Left lung (tissue), 10 donors: Measurements from ENCODE around the gene PTPRM. TPM values are rescaled to one million over a fixed set of nuclear protein-coding genes. Genes with fewer than 3 reads are reported as not detected.

Source experiments
- ATAC-seq: fragments of 200-7000 bp; cut with Tn5 transposase; one replicate; pipeline ENCODE4 v1.9.1; 2020; ENCODE audit warnings: moderate library complexity
- DNase-seq, 4 donors: peaks; one replicate each; pipeline ENCODE4 v3.0.0-alpha.2; 2013 to 2020
- H3K27ac ChIP-seq, 2 donors: fragments of 200-600 bp; sonication (generic) in 1 of 2; one replicate each; pipeline versions ENCODE4 v1.5.0 to v1.8.0; 2020 to 2021
- H3K27me3 ChIP-seq, 2 donors: fragments of 200-600 bp; sonication (generic) in 1 of 2; one replicate each; pipeline versions ENCODE4 v1.5.0 to v1.8.0; 2020 to 2021
- H3K36me3 ChIP-seq, 2 donors: fragments of 200-600 bp; sonication (generic) in 1 of 2; one replicate each; pipeline versions ENCODE4 v1.5.0 to v1.8.0; 2020 to 2021
- H3K4me1 ChIP-seq, 2 donors: fragments of 200-600 bp; one replicate each; pipeline ENCODE4 v1.8.0; 2021
- H3K4me3 ChIP-seq, 2 donors: fragments of 200-600 bp; sonication (generic) in 1 of 2; one replicate each; pipeline versions ENCODE4 v1.5.0 to v1.8.0; 2020 to 2021; ENCODE audit warnings: mild to moderate bottlenecking in 1 of 2
- H3K9me3 ChIP-seq, 2 donors: fragments of 200-600 bp; sonication (generic) in 1 of 2; one replicate each; pipeline versions ENCODE4 v1.5.0 to v1.8.0; 2020 to 2021
- CTCF ChIP-seq, 2 donors: fragments of 200-600 bp; sonication (generic) in 1 of 2; IDR thresholded peaks; one replicate each; pipeline versions ENCODE4 v1.5.0 to v1.8.0; 2021; ENCODE audit warnings: antibody characterized with exemption in 2 of 2
- intact Hi-C, 2 donors: fragments of 100-400 bp; cut with DNase I; formaldehyde crosslinking; loops; one replicate each; pipeline versions ENCODE4 v1.11.2 to v1.14.2; 2022
- polyA plus RNA-seq, 6 donors: library from polyadenylated mRNA; unstranded; fragments of 120-200 nt; gene quantifications; one replicate each; pipeline ENCODE4 v1.2.1, GENCODE V29; 2013; ENCODE audit not compliant: insufficient read length in 6 of 6
- total RNA-seq, 2 donors: library from RNA; stranded (reverse); fragmentation: NEBNext Ultra II Directional; extraction: Animal tissue kit (Norgen Biotek cat#: 25700); gene quantifications; one replicate each; pipeline ENCODE4 v1.2.1, GENCODE V29; 2021
- donor health status: DM: no; HTN: yes; CAD: no.
- donor health status: DM: no; HTN: no; CAD: no.

Gene PTPRM
- total and polyA plus RNA-seq, 8 donors: 76.4 to 99.6 (median 90.1) TPM

DNA sequence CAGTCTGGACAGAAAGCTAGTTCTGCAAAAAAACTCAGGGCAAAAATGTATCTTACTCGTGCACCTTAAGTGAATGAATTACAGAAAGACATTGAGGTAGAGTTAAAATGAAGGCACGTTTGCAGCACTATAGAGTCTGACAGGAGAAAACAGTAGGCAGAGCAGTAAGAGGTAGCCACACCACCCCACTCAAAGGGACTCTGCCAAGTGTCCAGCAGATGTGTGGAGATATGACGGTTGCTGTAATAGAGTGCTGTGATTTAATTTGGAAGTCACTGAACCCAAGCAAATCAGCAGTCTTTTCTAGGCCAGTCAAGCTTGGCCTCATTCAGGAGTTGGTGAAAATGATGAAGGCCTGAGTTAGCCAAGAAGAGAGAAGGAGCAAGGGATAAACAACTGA is 464.4 kb downstream of the PTPRM start:
- DNase-seq (no peak), ATAC-seq (no peak)
- intact Hi-C loops: no loop called here
- Histone ChIP-seq H3K36me3 (no peaks in the 10 kb centered on the region), H3K27me3 (no peaks in the 10 kb centered on the region), H3K27ac (no peak overlapping the region), H3K4me1 (no peaks in the 10 kb centered on the region), H3K4me3 (no peak overlapping the region), H3K9me3 (no peaks in the 10 kb centered on the region)
- TF ChIP-seq CTCF (IDR thresholded peaks at IDR 0.05): no peak

DNA sequence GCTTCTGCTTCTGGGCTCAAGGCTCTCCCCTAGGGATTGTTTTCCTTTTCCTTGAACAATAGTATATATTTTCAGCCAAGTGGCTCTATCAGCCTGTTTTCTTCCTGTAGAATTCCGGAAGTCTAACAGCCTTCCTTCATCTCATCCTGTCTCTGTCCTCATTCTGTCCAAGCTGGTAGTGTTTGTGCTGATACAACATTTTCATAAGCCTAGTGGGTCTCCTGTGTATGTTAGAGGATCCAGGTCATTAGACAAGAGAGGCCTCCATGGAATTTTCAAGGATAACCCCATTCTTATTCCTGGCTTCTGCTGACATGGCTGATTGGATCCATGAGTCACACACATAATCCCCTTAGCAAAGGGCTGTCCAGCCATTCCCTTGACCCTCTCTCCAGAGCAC is 467.6 kb downstream of the PTPRM start:
- H3K27me3 ChIP-seq: no peaks in the 10 kb centered on the region
- H3K4me3 ChIP-seq: no peak overlapping the region
- DNase-seq (no peak), ATAC-seq (no peak)
- no peak overlapping the region for H3K27ac ChIP-seq
- no peaks in the 10 kb centered on the region for H3K36me3 ChIP-seq
- H3K4me1 ChIP-seq: no peaks in the 10 kb centered on the region
- TF ChIP-seq CTCF (IDR thresholded peaks at IDR 0.05): no peak
- intact Hi-C loops: no loop called here
- H3K9me3 ChIP-seq: no peaks in the 10 kb centered on the region

- Histone ChIP-seq H3K36me3 (no peaks in the 10 kb centered on the region), H3K27me3 (no peaks in the 10 kb centered on the region), H3K4me1 (no peaks in the 10 kb centered on the region), H3K9me3 (no peaks in the 10 kb centered on the region), H3K4me3 (no peak overlapping the region), H3K27ac (no peak overlapping the region)
- no peak for TF ChIP-seq CTCF (IDR thresholded peaks at IDR 0.05)
- no peak for DNase-seq
- ATAC-seq: no peak
- intact Hi-C loops: no loop called here
These were observed 469.4 kb downstream of the PTPRM start for GRCh38 chr18:8036551-8036950.

- no peaks in the 10 kb centered on the region for H3K4me1 ChIP-seq
- intact Hi-C loops: no loop called here
These were observed 470.2 kb downstream of the PTPRM start for GRCh38 chr18:8037296-8037695.

DNA sequence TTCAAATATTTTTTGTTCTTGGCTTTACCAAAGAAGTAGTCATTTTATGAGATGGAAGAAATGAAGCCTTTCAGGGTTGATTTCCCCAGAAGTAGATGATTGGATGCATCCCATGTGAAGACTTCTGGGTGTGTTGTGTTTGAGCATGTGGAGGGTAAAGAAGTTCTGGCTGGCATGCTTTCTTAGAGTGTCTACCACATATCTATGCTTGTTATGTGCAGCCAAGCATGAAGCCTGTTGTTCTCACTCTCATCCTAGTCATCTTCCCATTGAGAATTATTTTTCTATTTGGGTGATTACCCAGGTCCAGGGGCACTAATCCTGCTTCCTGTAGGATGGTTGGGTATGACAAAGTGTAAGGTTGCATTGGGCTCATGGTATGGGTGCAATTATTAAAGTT is 472.9 kb downstream of the PTPRM start:
- TF ChIP-seq CTCF (IDR thresholded peaks at IDR 0.05): no peak
- Histone ChIP-seq H3K4me3 (no peak overlapping the region), H3K27me3 (no peaks in the 10 kb centered on the region), H3K36me3 (no peaks in the 10 kb centered on the region), H3K9me3 (no peaks in the 10 kb centered on the region), H3K4me1 (no peaks in the 10 kb centered on the region), H3K27ac (no peak overlapping the region)
- DNase-seq (no peak), ATAC-seq (no peak)
- intact Hi-C loops: no loop called here

More at GRCh38 chr18:8037296-8037695, 470.2 kb downstream of the PTPRM start:
- DNase-seq: no peak
- Histone ChIP-seq H3K27me3 (no peaks in the 10 kb centered on the region), H3K36me3 (no peaks in the 10 kb centered on the region), H3K4me3 (no peak overlapping the region), H3K9me3 (no peaks in the 10 kb centered on the region), H3K27ac (no peak overlapping the region)
- TF ChIP-seq CTCF (IDR thresholded peaks at IDR 0.05): no peak
- ATAC-seq: no peak
